Measurements from ENCODE around the gene ZHX3. TPM values are rescaled to one million over a fixed set of nuclear protein-coding genes. Genes with fewer than 3 reads are reported as not detected.
A peak's percentile ranks its signal among the peaks of the same experiment; 100 is the strongest.

The ZHX3 gene
- total and polyA plus RNA-seq, 7 experiments from 2014 or later = 6.6 to 12.8 (median 8.1) TPM

DNA sequence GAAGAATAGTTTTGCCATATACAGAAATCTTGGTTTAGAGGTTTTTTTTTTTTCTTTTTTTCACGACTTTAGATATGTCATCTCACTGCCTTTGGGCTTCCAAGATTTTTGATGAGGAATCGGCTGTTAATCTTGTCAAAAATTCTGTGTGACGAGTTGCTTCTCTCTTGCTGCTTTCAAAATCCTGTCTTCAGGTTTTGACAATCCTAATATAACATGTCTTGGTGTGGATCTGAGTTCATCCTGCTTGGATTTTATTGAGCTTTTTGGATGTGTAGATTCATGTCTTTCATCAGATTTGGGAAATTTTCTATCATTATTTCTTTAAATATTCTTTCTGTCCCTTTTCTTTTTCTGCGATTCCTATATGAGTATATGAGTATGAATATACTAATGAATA is 119.1 kb downstream of the ZHX3 start:
- CTCF ChIA-PET = no interaction called here

DNA sequence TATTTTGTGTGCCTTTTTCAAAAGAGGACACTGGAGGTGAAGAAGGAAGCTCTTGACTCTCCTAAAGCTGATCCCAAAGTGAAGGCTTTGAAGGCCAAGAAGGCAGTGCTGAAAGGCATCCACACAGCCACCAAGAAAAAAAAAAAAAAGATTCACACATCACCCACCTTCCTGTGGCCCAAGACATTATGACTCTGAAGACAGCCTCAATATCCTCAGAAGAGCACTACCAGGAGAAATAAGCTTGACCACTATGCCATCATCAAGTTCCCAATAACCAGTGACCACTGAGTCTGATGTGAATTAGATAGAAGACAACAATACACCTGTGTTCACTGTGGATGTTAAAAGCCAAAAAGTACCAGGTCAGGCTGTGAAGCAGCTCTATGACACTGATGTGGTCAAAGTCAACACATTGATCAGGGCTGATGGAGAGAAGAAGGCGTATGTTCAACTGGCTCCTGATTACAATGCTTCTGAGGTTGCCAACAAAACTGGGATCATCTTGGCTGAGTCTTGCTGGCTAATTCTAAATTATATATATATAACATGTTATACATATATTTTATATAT is 120.8 kb downstream of the ZHX3 start:
- Mint-ChIP-seq H3K27ac (no peak overlapping the region), H3K27me3 (no peaks in the 10 kb centered on the region), H3K36me3 (peaks cover 9 to 65% (median 40%) of the 10 kb centered on the region in 5 donors), H3K4me1 (peaks cover 0 to 13% (median 0%) of the 10 kb centered on the region in 7 donors), H3K4me3 (no peak overlapping the region), H3K9me3 (peaks cover 0 to 32% (median 11%) of the 10 kb centered on the region in 11 donors)
- ChIA-PET POLR2A (interaction anchor here (1.0 to 1.1 kb wide), 2 partner anchors 17 to 36 kb away, joined by 3 read pairs; no protein-coding TSS in a partner anchor), CTCF (interaction anchor here (0.6 to 1.1 kb wide), 2 partner anchors 7 to 252 kb away, joined by 3 to 5 read pairs; no protein-coding TSS in a partner anchor)
- H3K36me3 ChIP-seq (ENCODE audit: control insufficient read depth in 2 of 3, insufficient read depth in 3 of 3, low read length in 3 of 3) = peaks cover 0 to 8% (median 0%) of the 10 kb centered on the region in 3 experiments
- no peaks in the 10 kb centered on the region for H3K9me3 ChIP-seq (ENCODE audit: control insufficient read depth in 2 of 3, low read length in 3 of 3)
- intact Hi-C loops (cut with micrococcal nuclease) = no loop called here
- no peak overlapping the region for H3K27ac ChIP-seq (ENCODE audit: low read depth, low read length)
- no peaks in the 10 kb centered on the region for H3K4me1 ChIP-seq (ENCODE audit: control insufficient read depth in 2 of 2, insufficient read depth in 2 of 2, low read length in 2 of 2)
- ATAC-seq = no peak
- DNase-seq = no peak
- no peak overlapping the region for H3K4me3 ChIP-seq (ENCODE audit: low read length)
- H3K27me3 ChIP-seq (ENCODE audit: control insufficient read depth in 2 of 2, insufficient read depth in 2 of 2, low read length in 2 of 2) = peaks cover 0 to 2% of the 10 kb centered on the region in 2 donors

More for the DNA sequence above, 119.1 kb downstream of the ZHX3 start:
- Histone ChIP-seq H3K36me3 (ENCODE audit: control insufficient read depth in 2 of 3, insufficient read depth in 3 of 3, low read length in 3 of 3) (peaks cover 0 to 5% (median 0%) of the 10 kb centered on the region in 3 experiments), H3K27ac (ENCODE audit: low read depth, low read length) (no peak overlapping the region), H3K4me3 (ENCODE audit: low read length) (no peak overlapping the region), H3K9me3 (ENCODE audit: control insufficient read depth in 2 of 3, low read length in 3 of 3) (no peaks in the 10 kb centered on the region), H3K27me3 (ENCODE audit: control insufficient read depth in 2 of 2, insufficient read depth in 2 of 2, low read length in 2 of 2) (peaks cover 0 to 2% of the 10 kb centered on the region in 2 donors), H3K4me1 (ENCODE audit: control insufficient read depth in 2 of 2, insufficient read depth in 2 of 2, low read length in 2 of 2) (no peaks in the 10 kb centered on the region)
- Mint-ChIP-seq H3K27ac (no peak overlapping the region), H3K9me3 (peaks cover 0 to 22% (median 11%) of the 10 kb centered on the region in 11 donors), H3K36me3 (peaks cover 8 to 70% (median 45%) of the 10 kb centered on the region in 5 donors), H3K4me3 (no peak overlapping the region), H3K4me1 (peaks cover 0 to 13% (median 5%) of the 10 kb centered on the region in 7 donors), H3K27me3 (no peaks in the 10 kb centered on the region)
- no peak for DNase-seq
- POLR2A ChIA-PET = no interaction called here
- no peak for ATAC-seq
- intact Hi-C loops (cut with micrococcal nuclease) = no loop called here

DNA sequence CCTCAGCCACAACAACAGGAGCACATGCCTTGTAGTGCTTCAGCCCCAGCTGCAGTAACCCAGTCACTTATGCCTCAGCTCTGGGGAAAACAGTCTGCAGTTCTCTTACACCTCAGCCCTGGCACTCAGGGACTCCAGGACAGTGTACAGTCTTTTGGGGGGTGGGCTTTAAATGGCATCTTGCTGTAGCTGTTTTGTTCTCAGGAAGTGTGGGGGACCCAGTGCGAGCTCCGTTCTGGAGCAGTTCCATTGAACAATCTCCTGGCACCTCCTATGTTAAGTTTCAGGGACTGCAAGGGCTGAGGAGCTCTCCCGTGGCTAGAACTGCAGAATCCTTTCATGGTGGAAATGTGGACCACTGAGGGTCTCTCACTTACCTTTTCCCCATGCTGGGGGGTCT is 125.0 kb downstream of the ZHX3 start:
- POLR2A ChIA-PET = no interaction called here
- H3K27me3 Mint-ChIP-seq = no peaks in the 10 kb centered on the region
- peaks cover 0 to 25% (median 9%) of the 10 kb centered on the region in 11 donors for H3K9me3 Mint-ChIP-seq
- H3K4me1 Mint-ChIP-seq = peaks cover 0 to 13% (median 0%) of the 10 kb centered on the region in 7 donors
- H3K27ac Mint-ChIP-seq = peak overlapping the region in 1 of 9 donors; percentile 6
- no peak for ATAC-seq
- intact Hi-C loops (cut with micrococcal nuclease) = no loop called here
- H3K4me3 Mint-ChIP-seq = no peak overlapping the region
- no peak overlapping the region for H3K27ac ChIP-seq (ENCODE audit: low read depth, low read length)
- peaks cover 0 to 8% (median 0%) of the 10 kb centered on the region in 3 experiments for H3K36me3 ChIP-seq (ENCODE audit: control insufficient read depth in 2 of 3, insufficient read depth in 3 of 3, low read length in 3 of 3)
- DNase-seq = no peak
- CTCF ChIA-PET = interaction anchor here (0.9 to 1.1 kb wide), 3 partner anchors 9 to 39 kb away, joined by 3 to 4 read pairs (median 4); no protein-coding TSS in a partner anchor
- peaks cover 0 to 2% of the 10 kb centered on the region in 2 donors for H3K27me3 ChIP-seq (ENCODE audit: control insufficient read depth in 2 of 2, insufficient read depth in 2 of 2, low read length in 2 of 2)
- no peaks in the 10 kb centered on the region for H3K9me3 ChIP-seq (ENCODE audit: control insufficient read depth in 2 of 3, low read length in 3 of 3)
- no peak overlapping the region for H3K4me3 ChIP-seq (ENCODE audit: low read length)
- peaks cover 21 to 51% (median 29%) of the 10 kb centered on the region in 5 donors for H3K36me3 Mint-ChIP-seq
- H3K4me1 ChIP-seq (ENCODE audit: control insufficient read depth in 2 of 2, insufficient read depth in 2 of 2, low read length in 2 of 2) = no peaks in the 10 kb centered on the region

DNA sequence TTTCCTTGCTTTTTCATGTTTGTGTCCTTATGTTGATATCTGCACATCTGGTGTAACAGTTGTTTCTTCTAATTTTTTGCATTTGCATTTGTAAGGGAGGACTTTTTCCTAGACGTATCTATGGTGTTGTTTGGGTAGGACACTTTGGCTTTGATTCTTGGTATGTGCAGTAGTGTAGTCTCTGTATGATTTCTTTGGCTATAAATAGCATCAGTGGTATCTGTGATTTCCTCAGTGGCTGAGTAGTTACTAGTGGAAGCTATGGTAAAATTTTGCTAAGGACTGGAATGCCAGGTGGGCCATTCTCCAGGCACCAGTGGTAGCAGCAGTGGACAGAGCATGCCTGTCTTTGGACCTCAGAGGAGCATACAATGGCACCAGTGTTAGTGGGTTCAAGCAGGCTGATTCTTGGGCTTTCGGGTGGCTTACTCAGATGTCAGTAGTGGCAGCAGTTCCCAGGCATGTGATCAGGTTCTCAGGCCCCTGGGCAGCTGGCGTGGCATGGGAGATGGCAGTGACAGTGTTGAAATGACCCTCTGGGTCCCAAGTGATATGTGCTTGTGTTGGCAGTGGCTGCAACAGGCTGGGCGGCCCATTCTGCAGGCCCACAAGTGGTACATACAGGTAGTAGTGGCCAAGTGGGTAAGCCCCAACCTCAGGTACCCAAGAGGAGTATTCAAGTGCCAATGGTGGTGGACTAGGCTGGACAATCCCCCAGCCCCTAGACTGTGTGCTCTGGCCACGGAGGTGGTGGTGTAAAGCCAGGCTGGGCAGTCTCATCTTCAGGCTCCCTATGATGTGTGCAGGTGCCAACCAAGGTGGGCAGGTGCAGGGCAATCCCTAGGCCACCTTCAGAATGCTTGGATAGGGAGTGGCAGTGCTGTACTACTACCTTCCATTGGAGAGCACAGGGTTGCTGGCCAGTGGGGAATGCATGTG is 125.7 kb downstream of the ZHX3 start:
- Mint-ChIP-seq H3K27me3 (no peaks in the 10 kb centered on the region), H3K4me3 (no peak overlapping the region), H3K27ac (peak overlapping the region in 1 of 9 donors; percentile 29), H3K9me3 (peaks cover 0 to 25% (median 9%) of the 10 kb centered on the region in 11 donors), H3K36me3 (peaks cover 19 to 46% (median 29%) of the 10 kb centered on the region in 5 donors), H3K4me1 (peaks cover 0 to 13% (median under 1%) of the 10 kb centered on the region in 7 donors)
- Histone ChIP-seq H3K4me1 (ENCODE audit: control insufficient read depth in 2 of 2, insufficient read depth in 2 of 2, low read length in 2 of 2) (no peaks in the 10 kb centered on the region), H3K27ac (ENCODE audit: low read depth, low read length) (no peak overlapping the region), H3K9me3 (ENCODE audit: control insufficient read depth in 2 of 3, low read length in 3 of 3) (no peaks in the 10 kb centered on the region), H3K36me3 (ENCODE audit: control insufficient read depth in 2 of 3, insufficient read depth in 3 of 3, low read length in 3 of 3) (peaks cover 0 to 8% (median 0%) of the 10 kb centered on the region in 3 experiments), H3K27me3 (ENCODE audit: control insufficient read depth in 2 of 2, insufficient read depth in 2 of 2, low read length in 2 of 2) (peaks cover 0 to 2% of the 10 kb centered on the region in 2 donors), H3K4me3 (ENCODE audit: low read length) (no peak overlapping the region)
- ATAC-seq (no peak), DNase-seq (no peak)
- POLR2A ChIA-PET = no interaction called here
- CTCF ChIA-PET = interaction anchor here (0.9 to 1.1 kb wide), 2 partner anchors 10 to 30 kb away, joined by 3 to 4 read pairs; no protein-coding TSS in a partner anchor
- intact Hi-C loops (cut with micrococcal nuclease) = no loop called here

DNA sequence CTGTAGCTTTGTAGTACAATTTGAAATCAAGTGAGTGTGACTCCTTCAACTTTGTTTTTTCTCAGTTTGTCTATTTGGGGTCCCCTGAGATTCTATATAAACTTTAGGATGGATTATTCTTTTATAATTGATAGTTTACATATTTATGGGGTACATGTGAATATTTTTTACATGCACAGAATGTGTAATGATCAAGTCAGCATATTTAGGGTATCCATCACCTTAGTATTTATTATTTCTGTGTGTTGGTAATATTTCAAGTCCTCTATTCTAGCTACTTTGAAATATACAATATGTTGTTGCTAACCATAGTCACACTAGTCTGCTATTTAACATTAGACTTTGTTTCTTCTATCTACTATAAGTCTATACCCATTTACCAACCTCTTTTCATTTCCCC is 129.9 kb downstream of the ZHX3 start:
- Mint-ChIP-seq H3K27ac (peak overlapping the region in 1 of 9 donors; percentile 74), H3K9me3 (peaks cover 0 to 17% (median 9%) of the 10 kb centered on the region in 11 donors), H3K4me1 (peaks cover 2 to 19% (median 5%) of the 10 kb centered on the region in 7 donors), H3K4me3 (no peak overlapping the region), H3K36me3 (peaks cover 14 to 23% (median 16%) of the 10 kb centered on the region in 5 donors), H3K27me3 (no peaks in the 10 kb centered on the region)
- Histone ChIP-seq H3K27me3 (ENCODE audit: control insufficient read depth in 2 of 2, insufficient read depth in 2 of 2, low read length in 2 of 2) (no peaks in the 10 kb centered on the region), H3K9me3 (ENCODE audit: control insufficient read depth in 2 of 3, low read length in 3 of 3) (no peaks in the 10 kb centered on the region), H3K36me3 (ENCODE audit: control insufficient read depth in 2 of 3, insufficient read depth in 3 of 3, low read length in 3 of 3) (peaks cover 0 to 6% (median 0%) of the 10 kb centered on the region in 3 experiments), H3K27ac (ENCODE audit: low read depth, low read length) (no peak overlapping the region), H3K4me1 (ENCODE audit: control insufficient read depth in 2 of 2, insufficient read depth in 2 of 2, low read length in 2 of 2) (no peaks in the 10 kb centered on the region), H3K4me3 (ENCODE audit: low read length) (no peak overlapping the region)
- POLR2A ChIA-PET = no interaction called here
- no peak for DNase-seq
- no peak for ATAC-seq
- intact Hi-C loops (cut with micrococcal nuclease) = no loop called here
- CTCF ChIA-PET = interaction anchor here (0.6 kb wide), 1 partner anchor 55 kb away, joined by 6 read pairs; no protein-coding TSS in a partner anchor

DNA sequence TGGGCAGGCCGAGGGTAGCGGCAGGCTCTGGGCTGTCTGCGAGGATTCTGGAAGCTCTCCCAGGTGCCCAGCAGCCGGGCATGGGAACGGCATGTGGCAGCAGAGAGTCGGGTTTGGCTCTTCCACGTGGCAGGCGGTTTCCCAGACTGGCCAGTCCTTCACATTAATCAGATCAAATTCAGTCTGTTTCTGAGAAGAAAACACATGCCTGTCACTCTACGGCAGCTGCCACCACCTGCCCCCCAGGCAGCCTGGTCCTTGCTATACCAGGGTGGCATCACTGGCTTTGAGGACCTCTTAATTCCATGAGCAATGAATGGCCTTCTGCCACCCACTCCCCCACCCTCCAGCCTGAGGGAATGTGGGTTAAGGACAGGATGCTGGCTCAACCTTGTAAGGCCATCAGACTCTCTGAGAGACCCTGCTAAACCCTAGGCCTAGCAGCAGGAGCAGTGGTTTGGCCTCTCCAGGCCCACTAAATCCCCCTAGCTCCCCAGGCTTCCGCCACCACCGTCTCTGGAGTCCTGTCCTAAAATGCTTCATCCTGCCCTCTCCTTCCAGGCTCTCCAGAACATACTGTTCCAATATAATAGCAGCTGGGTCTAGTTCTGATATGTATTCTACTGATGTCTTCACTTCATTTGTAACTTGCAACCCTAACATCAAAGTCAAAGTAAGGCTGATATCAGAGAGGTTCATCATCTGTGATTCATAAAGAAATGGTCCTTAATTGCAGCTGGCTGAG is 132.3 kb downstream of the ZHX3 start:
- Histone ChIP-seq H3K9me3 (ENCODE audit: control insufficient read depth in 2 of 3, low read length in 3 of 3) (no peaks in the 10 kb centered on the region), H3K27me3 (ENCODE audit: control insufficient read depth in 2 of 2, insufficient read depth in 2 of 2, low read length in 2 of 2) (no peaks in the 10 kb centered on the region), H3K4me3 (ENCODE audit: low read length) (no peak overlapping the region), H3K36me3 (ENCODE audit: control insufficient read depth in 2 of 3, insufficient read depth in 3 of 3, low read length in 3 of 3) (no peaks in the 10 kb centered on the region), H3K4me1 (ENCODE audit: control insufficient read depth in 2 of 2, insufficient read depth in 2 of 2, low read length in 2 of 2) (no peaks in the 10 kb centered on the region), H3K27ac (ENCODE audit: low read depth, low read length) (no peak overlapping the region)
- DNase-seq (no peak), ATAC-seq (no peak)
- Mint-ChIP-seq H3K4me3 (no peak overlapping the region), H3K27ac (peak overlapping the region in 4 of 9 donors; percentile 32 to 75 (median 56)), H3K9me3 (peaks cover 0 to 3% (median 0%) of the 10 kb centered on the region in 11 donors), H3K27me3 (no peaks in the 10 kb centered on the region), H3K4me1 (peaks cover 4 to 33% (median 15%) of the 10 kb centered on the region in 7 donors), H3K36me3 (peaks cover 0 to 9% (median 3%) of the 10 kb centered on the region in 5 donors)
- intact Hi-C loops (cut with micrococcal nuclease) = no loop called here
- POLR2A ChIA-PET = no interaction called here
- CTCF ChIA-PET = no interaction called here
